Spleen (tissue), 11 donors: ENCODE results near the gene LRRC4C. TPM values are rescaled to one million over a fixed set of nuclear protein-coding genes. Genes with fewer than 3 reads are reported as not detected.

Source experiments
- DNase-seq: peaks from one replicate; pipeline ENCODE4 v3.0.0-alpha.2; 2020
- H3K27ac ChIP-seq, 8 donors: fragments of 200-600 bp; sonication (generic) in 7 of 8; 1 replicate in 4 of 8; 2 replicates in 4 of 8; pipeline versions ENCODE4 v1.5.0 to v1.8.0; 2016 to 2021; ENCODE audit warnings: inconsistent platforms in 4 of 8, mild to moderate bottlenecking in 4 of 8, moderate library complexity in 1 of 8
- H3K27me3 ChIP-seq, 7 donors: fragments of 200-600 bp; sonication (generic) in 6 of 7; replicated peaks in 1 of 7; 1 replicate in 4 of 7; 2 replicates in 3 of 7; pipeline versions ENCODE4 v1.5.0 to v1.8.0; 2016 to 2021; ENCODE audit warnings: inconsistent platforms in 3 of 7, mild to moderate bottlenecking in 1 of 7
- H3K36me3 ChIP-seq, 6 donors: fragments of 200-600 bp; sonication (generic) in 5 of 6; 1 replicate in 4 of 6; 2 replicates in 2 of 6; pipeline versions ENCODE4 v1.5.0 to v1.8.0; 2016 to 2021; ENCODE audit warnings: inconsistent platforms in 2 of 6
- H3K4me1 ChIP-seq, 6 donors: fragments of 200-600 bp; sonication (generic) in 5 of 6; 1 replicate in 3 of 6; 2 replicates in 3 of 6; pipeline versions ENCODE4 v1.5.0 to v1.8.0; 2016 to 2021; ENCODE audit warnings: inconsistent platforms in 3 of 6
- H3K4me3 ChIP-seq, 8 donors: fragments of 200-600 bp; sonication (generic) in 7 of 8; 1 replicate in 4 of 8; 2 replicates in 4 of 8; pipeline versions ENCODE4 v1.5.0 to v1.8.0; 2016 to 2021; ENCODE audit warnings: inconsistent platforms in 4 of 8, mild to moderate bottlenecking in 4 of 8, moderate library complexity in 2 of 8
- H3K9me3 ChIP-seq, 8 donors: fragments of 200-600 bp; sonication (generic) in 7 of 8; 1 replicate in 4 of 8; 2 replicates in 4 of 8; pipeline versions ENCODE4 v1.5.0 to v1.8.0; 2016 to 2021; ENCODE audit warnings: inconsistent platforms in 4 of 8
- CTCF ChIP-seq, 11 experiments: fragments of 200-600 bp in 7 of 11; fragments of 450-650 bp in 4 of 11; sonication (generic) in 4 of 11; IDR thresholded peaks in 8 of 11; conservative IDR thresholded peaks in 3 of 11; 1 replicate in 7 of 11; 2 replicates in 4 of 11; pipeline versions ENCODE4 v1.4.0 to v1.8.0; 2016 to 2021; ENCODE audit warnings: antibody characterized with exemption in 11 of 11, inconsistent platforms in 4 of 11, mild to moderate bottlenecking in 1 of 11
- POLR2A ChIP-seq, 3 donors: fragments of 450-650 bp; IDR thresholded peaks; one replicate each; pipeline ENCODE4 v1.5.1; 2017; ENCODE audit warnings: antibody characterized with exemption in 3 of 3, mild to moderate bottlenecking in 1 of 3
- POLR2AphosphoS5 ChIP-seq, 3 donors: sonication (generic); formaldehyde crosslinking; IDR thresholded peaks; one replicate each; pipeline ENCODE4 v1.5.1; 2017; ENCODE audit warnings: antibody characterized with exemption in 3 of 3
- WGBS, 5 donors: extraction: QIAGEN DNeasy Blood & Tissue Kit in 3 of 5; methylation state at CpG; one replicate each; pipeline versions ENCODE4 v1.1.5 to v1.1.7; 2013 to 2018; 5-methylcytosine and 5-hydroxymethylcytosine counted together
- intact Hi-C: fragments of 100-400 bp; cut with DNase I; formaldehyde crosslinking; loops from one replicate; pipeline ENCODE4 v1.15.0; 2023; ENCODE audit warnings: low total_unique reads
- polyA plus RNA-seq, 3 donors: library from polyadenylated mRNA; stranded (reverse); fragments of 200-250 nt; gene quantifications; one replicate each; pipeline ENCODE4 v1.2.1, GENCODE V29; 2013
- total RNA-seq, 7 donors: library from RNA; depleted of rRNA in 3 of 7; stranded (reverse); fragments of >200 nt in 3 of 7; fragmentation: NEBNext Ultra II Directional in 4 of 7; extraction: Animal tissue kit (Norgen Biotek cat#: 25700) in 4 of 7; gene quantifications; one replicate each; pipeline versions ENCODE4 v1.1.0 to v1.2.1, GENCODE V29; 2016 to 2021
- donor health status: healthy with polysubstance abuse.
- donor health status: DM: no; HTN: no; CAD: no; lungs with moderate emphysema.
- donor health status: DM: no; HTN: no; CAD: no.
- donor health status: Bipolar disorder and iron deficiency.
- donor health status: healthy.
- donor health status: DM: no; HTN: no; CAD: no.
- donor health status: DM: yes; HTN: yes; CAD: no.

The LRRC4C gene
- total and polyA plus RNA-seq, 10 donors, result 0.15 to 8.9 (median 1.9) TPM

- no peaks in the 10 kb centered on the region for H3K4me1 ChIP-seq
- intact Hi-C loops, result no loop called here
- peaks cover 0 to 39% (median 25%) of the 10 kb centered on the region in 8 donors for H3K9me3 ChIP-seq
- no peak overlapping the region for H3K27ac ChIP-seq
- DNase-seq, result no peak
- TF ChIP-seq POLR2A (IDR thresholded peaks at IDR 0.05) (no peak), POLR2AphosphoS5 (IDR thresholded peaks at IDR 0.05) (no peak), CTCF (IDR thresholded peaks at IDR 0.05 in 8 of 11, conservative IDR thresholded peaks at IDR 0.05 in 3 of 11) (no peak)
- H3K27me3 ChIP-seq, result no peaks in the 10 kb centered on the region
- H3K4me3 ChIP-seq, result no peak overlapping the region
- 79 to 93% (median 93%) methylated on average over 2 of the region's 2 CpGs for WGBS, 5 donors
- no peaks in the 10 kb centered on the region for H3K36me3 ChIP-seq
Observed at GRCh38 chr11:40816976-40817375, 642.5 kb downstream of the LRRC4C start.

GRCh38 chr11:40797981-40798380 is 661.5 kb downstream of the LRRC4C start:
- H3K27me3 ChIP-seq, result no peaks in the 10 kb centered on the region
- TF ChIP-seq CTCF (IDR thresholded peaks at IDR 0.05 in 8 of 11, conservative IDR thresholded peaks at IDR 0.05 in 3 of 11) (no peak), POLR2AphosphoS5 (IDR thresholded peaks at IDR 0.05) (no peak), POLR2A (IDR thresholded peaks at IDR 0.05) (no peak)
- H3K4me1 ChIP-seq, result no peaks in the 10 kb centered on the region
- WGBS, 5 donors, result 54 to 80% (median 70%) methylated on average over 1 of the region's 1 CpG
- H3K27ac ChIP-seq, result no peak overlapping the region
- no peak for DNase-seq
- intact Hi-C loops, result no loop called here
- H3K4me3 ChIP-seq, result no peak overlapping the region
- no peaks in the 10 kb centered on the region for H3K36me3 ChIP-seq
- peaks cover 0 to 6% (median 0%) of the 10 kb centered on the region in 8 donors for H3K9me3 ChIP-seq

GRCh38 chr11:40787224-40787623 is 672.2 kb downstream of the LRRC4C start:
- Histone ChIP-seq H3K27me3 (no peaks in the 10 kb centered on the region), H3K4me3 (no peak overlapping the region), H3K27ac (no peak overlapping the region), H3K9me3 (peaks cover 0 to 9% (median 0%) of the 10 kb centered on the region in 8 donors), H3K36me3 (no peaks in the 10 kb centered on the region), H3K4me1 (no peaks in the 10 kb centered on the region)
- TF ChIP-seq CTCF (IDR thresholded peaks at IDR 0.05 in 8 of 11, conservative IDR thresholded peaks at IDR 0.05 in 3 of 11), result no peak
- no peak for TF ChIP-seq POLR2A (IDR thresholded peaks at IDR 0.05)
- TF ChIP-seq POLR2AphosphoS5 (IDR thresholded peaks at IDR 0.05), result no peak
- 38 to 53% (median 42%) methylated on average over 5 of the region's 5 CpGs for WGBS, 5 donors
- intact Hi-C loops, result no loop called here
- no peak for DNase-seq

GRCh38 chr11:40763046-40763445 is 696.4 kb downstream of the LRRC4C start:
- H3K4me3 ChIP-seq, result no peak overlapping the region
- no peak for TF ChIP-seq POLR2AphosphoS5 (IDR thresholded peaks at IDR 0.05)
- no peak for TF ChIP-seq CTCF (IDR thresholded peaks at IDR 0.05 in 8 of 11, conservative IDR thresholded peaks at IDR 0.05 in 3 of 11)
- TF ChIP-seq POLR2A (IDR thresholded peaks at IDR 0.05), result no peak
- peaks cover 0 to 31% (median 7%) of the 10 kb centered on the region in 8 donors for H3K9me3 ChIP-seq
- intact Hi-C loops, result no loop called here
- H3K27me3 ChIP-seq, result no peaks in the 10 kb centered on the region
- H3K36me3 ChIP-seq, result no peaks in the 10 kb centered on the region
- no peak for DNase-seq
- H3K4me1 ChIP-seq, result no peaks in the 10 kb centered on the region
- H3K27ac ChIP-seq, result no peak overlapping the region
